CD4-positive, alpha-beta T cell treated with Interleukin-12 subunit alpha and Interleukin-12 subunit beta, for 1 hour (primary cell): Measurements from ENCODE around the gene CRAT.

Source experiments
- DNase-seq: peaks from one replicate; pipeline ENCODE4 v3.0.0-alpha.2; 2020

Gene CRAT

DNA sequence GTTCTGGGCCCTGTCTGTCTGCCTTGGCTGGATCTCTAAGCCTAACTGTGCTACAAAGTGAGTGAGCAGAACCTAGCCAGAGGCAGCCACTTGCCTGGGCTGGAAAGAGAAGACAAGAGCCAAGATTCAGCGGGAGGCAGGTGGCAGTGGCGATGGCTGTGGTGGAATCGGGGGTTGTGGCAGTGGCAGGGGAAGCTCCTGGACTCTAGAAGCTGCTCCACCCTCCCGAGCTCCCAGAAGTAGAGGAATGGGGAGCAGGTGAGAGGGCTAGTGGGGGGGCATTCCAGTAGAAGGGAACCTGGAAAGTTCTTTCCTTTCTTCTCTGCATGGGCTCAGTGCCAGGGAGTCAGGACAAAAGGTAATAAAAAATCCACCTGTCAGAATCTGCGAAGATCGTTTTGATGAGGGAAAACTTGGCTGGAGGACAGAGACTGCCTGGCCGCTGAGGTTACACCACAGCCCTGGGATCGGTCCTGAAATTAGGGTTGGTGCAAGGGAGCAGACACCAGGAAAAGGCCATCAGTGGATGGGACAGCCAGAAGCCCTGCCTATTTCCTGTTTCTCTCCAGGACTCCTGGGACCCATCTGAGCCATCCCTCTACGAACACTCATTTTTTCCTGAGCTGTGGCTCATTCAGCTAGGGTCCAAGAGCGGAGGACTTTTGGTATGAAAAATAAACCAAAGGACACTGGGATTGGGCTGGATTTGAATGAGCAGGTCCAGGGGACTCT lies 1.6 kb downstream of the CRAT start:
- DNase-seq = no peak

GRCh38 chr9:129108083-129108804 lies 2.3 kb downstream of the CRAT start:
- DNase-seq = no peak

GRCh38 chr9:129107651-129108050 lies 2.9 kb downstream of the CRAT start:
- DNase-seq = no peak

GRCh38 chr9:129105857-129106694 lies 4.5 kb downstream of the CRAT start:
- no peak for DNase-seq

DNA sequence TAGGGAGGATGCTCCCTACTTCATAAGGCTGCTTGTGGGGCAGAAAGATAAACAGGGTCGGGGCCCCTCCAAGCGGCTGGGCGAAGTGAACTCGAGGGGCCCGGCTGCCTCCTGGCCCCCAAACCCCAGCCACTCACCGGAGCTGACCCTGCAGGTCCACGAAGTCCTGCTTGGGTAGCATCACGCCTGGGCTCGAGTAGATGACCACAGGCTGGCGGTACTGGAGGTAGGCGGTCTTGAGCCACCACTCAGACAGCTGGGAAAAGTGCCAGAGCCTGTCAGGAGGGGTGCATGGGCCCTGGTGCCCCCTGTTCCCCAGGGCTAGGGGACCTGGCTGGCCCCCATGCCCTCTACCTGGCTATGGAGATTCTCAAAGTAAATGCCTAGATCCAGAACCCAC lies 6.5 kb downstream of the CRAT start:
- no peak for DNase-seq

DNA sequence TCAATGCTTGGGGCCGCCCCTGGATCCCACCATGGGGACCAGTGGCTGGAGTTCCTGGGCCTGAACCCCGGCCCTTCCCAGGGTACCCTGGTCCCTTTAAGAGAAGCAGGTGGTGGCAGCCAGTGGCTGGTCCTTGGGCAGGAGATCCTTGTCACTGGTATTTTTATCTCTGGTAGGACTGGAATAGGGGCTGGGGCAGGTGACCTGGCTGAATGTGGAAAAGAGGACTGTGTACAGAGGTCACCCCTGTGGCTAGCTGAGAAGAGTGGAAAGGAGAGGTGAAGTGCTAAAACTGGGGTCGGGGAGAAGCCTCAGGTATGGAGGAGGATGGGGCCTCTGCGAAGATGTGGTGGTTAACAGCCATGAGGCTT lies 7.0 kb downstream of the CRAT start:
- no peak for DNase-seq

DNA sequence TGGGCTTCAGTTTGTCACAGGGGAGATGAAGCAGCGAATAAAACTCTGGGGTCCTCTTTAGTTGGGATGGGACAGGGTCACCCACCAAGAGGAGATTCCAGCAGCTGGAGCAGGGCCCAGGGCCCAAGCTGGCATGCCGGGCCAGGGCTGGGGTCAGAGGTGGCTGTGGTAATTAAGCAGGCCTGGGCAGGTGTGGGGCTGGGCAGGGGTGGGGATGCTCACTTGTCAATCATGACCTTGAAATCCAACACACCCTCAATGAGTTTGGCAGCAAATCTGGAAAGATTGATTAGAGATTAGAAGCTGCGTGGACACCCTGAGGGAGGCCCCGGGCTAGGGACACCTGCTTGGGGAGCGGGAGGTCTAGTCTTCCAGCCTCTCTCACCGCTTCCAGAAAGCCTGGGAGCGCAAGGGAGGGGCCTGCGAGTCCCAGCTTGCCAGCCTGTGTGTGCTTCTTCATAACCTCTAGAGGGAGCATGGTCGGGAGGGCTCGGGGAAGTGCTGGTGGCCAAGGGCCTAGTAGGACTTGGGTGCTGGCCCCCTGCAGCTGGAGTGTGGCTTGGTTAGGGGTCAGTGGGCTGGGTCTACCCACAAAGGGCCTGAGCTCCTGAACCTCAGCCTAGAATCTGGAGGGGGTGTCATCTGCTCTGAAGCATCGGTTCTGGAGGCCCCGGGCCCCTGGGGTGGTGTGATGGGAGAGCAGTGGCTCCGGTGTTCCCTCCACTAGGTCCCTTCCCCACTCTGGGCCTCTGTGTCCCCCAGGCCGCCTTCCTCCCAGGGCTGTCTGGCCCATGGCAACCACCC lies 7.6 kb downstream of the CRAT start:
- DNase-seq = no peak

- no peak for DNase-seq
These were observed 8.5 kb downstream of the CRAT start for GRCh38 chr9:129102095-129102525.

- no peak for DNase-seq
These were observed 9.3 kb downstream of the CRAT start for GRCh38 chr9:129101279-129101678.

DNA sequence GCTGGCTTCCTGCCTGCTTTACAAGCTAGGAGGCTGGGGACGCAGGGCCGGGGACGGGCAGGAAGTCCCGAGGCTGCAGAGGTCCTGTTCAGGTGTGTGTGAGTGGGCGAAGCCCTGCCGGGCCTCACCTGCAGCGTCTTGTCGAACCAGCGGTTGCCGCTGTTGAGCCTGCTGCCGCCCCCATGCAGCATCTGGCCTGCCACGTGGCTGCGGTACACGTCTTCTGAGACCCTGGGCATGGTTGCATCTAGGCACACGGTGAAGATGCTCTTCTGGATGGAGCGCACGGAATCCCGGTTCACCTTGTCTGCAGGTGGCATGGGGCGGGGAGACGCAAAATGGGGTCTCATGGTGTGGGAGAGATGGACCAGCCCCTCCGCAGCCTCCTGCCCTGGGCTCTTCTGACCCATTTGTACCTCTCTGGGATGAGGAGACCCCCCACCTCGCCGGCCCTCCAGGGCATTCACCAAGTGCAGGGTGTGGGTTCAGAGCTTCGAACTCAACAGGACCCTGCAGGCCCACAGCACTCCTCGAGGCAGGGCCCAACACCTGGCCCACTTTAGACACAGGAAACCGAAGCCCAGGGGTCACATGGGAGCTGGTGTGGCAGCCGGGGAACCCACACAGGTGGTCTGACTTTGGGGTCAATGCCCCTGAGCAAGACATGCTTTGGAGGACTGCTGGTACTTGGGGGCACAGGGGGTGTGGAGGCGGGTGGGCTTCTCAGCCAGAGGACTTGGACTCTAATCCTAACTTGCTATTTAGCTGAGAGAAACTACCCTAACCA lies 10.0 kb downstream of the CRAT start:
- no peak for DNase-seq

GRCh38 chr9:129098328-129098727 lies 12.3 kb downstream of the CRAT start:
- no peak for DNase-seq

DNA sequence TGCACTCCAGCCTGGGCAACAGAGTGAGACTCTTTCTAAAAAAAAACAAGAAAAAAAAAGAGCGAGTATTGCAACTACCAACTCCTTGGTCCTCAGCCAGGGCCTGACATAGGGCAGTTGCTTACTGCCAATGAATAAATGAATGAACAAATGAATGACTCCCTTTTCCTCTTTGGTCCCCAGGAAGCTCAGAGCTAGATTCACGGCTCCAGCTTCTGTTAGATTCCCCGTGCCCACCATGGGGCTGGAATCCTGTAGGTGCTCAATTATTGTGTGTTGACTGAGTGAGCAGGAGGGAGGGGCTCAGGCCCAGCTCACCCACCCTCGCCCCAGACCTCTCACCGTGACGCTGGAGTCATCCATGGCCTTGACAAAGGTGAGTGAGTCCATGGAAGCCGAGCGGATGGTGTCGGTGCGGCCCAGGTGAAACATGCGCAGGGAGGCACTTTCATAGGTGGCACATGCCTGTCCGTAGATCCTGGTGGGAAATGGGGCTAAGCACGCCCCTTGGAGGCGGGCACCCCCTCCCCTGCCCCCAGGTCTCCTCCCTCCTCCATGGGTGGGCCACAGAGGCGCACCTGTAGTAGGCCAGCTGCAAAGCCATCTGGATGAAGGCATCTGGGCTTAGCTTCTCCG lies 12.8 kb downstream of the CRAT start:
- no peak for DNase-seq

DNA sequence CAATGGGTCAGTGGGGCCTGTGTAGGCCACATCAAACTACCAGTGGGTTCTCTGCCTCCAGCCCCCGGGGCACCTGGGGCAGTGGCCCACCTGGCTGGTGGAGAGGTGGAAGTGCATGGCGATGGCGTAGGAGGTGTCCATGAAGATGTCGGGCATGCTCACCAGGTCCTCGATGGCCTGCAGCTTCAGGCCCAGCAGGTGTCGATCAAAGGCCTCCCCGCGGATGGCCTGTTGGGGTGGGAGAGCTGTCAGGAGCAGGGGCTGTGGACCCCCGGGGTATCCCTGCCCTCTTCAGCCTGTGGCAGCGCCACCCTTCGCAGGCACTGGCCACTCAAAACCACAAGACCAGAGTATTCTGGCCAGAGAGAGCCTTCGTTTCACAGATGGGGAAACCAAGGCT lies 14.7 kb downstream of the CRAT start:
- DNase-seq = no peak

- DNase-seq = no peak
These were observed 15.4 kb downstream of the CRAT start for GRCh38 chr9:129095170-129095667.

GRCh38 chr9:129094387-129095169 lies 16.0 kb downstream of the CRAT start:
- no peak for DNase-seq

DNA sequence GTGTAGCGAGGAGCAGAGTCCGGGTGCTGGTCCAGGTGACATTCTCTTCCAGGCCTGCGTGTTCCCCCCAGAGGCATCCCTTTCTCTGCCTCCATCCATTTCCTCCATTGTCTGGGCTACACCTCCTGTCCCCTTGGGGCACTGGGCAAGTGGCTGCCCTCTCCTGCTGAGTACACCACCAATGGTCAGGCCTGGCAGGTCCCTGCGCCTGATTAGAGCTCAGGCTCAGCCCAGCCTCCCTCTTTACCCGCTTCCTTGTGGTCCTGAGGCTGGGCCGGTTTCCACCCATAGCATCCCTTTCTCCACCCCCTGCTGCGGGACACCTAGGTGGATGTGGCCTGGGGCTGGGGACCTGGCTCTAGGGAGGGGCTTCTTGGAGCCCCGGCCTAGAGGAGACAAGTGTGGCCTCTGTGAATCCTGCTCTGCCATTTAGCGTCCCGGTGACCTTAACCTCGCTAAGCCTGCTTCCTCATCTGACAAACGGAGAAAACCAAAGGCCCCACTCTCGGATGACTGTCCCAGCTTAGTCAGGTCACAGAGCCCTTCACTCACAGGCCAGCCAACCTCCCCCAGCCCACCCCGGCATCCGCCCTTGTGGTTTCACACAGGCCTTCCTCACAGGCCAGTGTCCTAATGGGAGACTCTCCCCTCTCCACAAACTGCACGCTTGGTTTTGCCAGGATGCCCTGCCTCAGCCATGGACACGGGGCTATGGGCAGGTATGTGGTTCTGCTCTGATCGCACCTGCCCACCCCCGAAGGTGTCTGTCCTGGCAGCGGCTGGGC lies 16.8 kb downstream of the CRAT start:
- no peak for DNase-seq

GRCh38 chr9:129089246-129089645 lies 21.3 kb downstream of the CRAT start:
- no peak for DNase-seq

GRCh38 chr9:129084087-129084486 lies 26.5 kb downstream of the CRAT start:
- DNase-seq = no peak

DNA sequence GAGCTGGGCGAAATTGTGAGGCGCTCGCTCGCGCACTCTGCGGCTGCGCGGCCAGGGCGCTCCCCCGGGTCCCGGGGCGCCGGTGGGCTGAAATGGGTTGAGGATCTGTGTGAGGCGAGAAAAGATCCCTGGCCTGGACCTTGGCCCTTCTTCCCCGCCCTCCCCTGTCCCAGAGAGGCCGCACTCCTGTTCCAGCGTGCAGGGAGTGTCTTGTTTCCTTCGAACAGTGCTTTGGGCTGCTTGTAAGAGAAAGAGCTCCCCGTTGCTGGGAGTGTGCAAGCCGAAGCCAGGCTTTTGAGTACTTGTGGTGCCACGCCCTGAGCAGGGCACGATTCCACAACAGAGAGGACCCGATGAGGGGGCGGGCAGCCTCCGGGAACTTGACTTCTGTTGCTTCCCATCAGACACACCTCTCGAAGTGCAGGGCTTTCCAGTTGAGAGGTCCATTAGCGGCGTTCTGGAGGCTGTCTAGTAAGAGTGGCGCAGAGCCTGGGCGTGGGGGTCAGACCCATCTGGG lies 29.1 kb downstream of the CRAT start:
- DNase-seq = no peak
